ENCODE results near the gene TAF1B.

GRCh38 chr2:9958057-9958456, 114.8 kb downstream of the TAF1B start:
- no peak for TF ChIP-seq CTCF (IDR thresholded peaks at IDR 0.05; ENCODE audit: extremely low read depth in 1 of 2, insufficient read depth in 1 of 2, low read depth in 1 of 2, low read length in 2 of 2)
- TF ChIP-seq POLR2AphosphoS5 (IDR thresholded peaks at IDR 0.05; ENCODE audit: insufficient read depth, low read depth, low read length), result no peak
- TF ChIP-seq POLR2A (IDR thresholded peaks at IDR 0.05; ENCODE audit: low read depth, low read length), result no peak
- no peak for TF ChIP-seq EZH2 (IDR thresholded peaks at IDR 0.05; ENCODE audit: borderline replicate concordance, low read depth, low read length, severe bottlenecking)
- no peak for TF ChIP-seq MAX (IDR thresholded peaks at IDR 0.05; ENCODE audit: insufficient read depth, insufficient read length)
- no peak for TF ChIP-seq MYC (IDR thresholded peaks at IDR 0.05; ENCODE audit: low read depth, low read length)
- no peak for TF ChIP-seq GATA2 (IDR thresholded peaks at IDR 0.05; ENCODE audit: insufficient read depth, insufficient read length, low read depth, low read length)
- TF ChIP-seq JUN (IDR thresholded peaks at IDR 0.05; ENCODE audit: borderline replicate concordance, insufficient read depth, insufficient read length, low read depth), result no peak
- TF ChIP-seq FOS (IDR thresholded peaks at IDR 0.05; ENCODE audit: borderline replicate concordance, insufficient read depth, low read length), result no peak

All from endothelial cell of umbilical vein (primary cell).